NT2/D1 (cell line): ENCODE data around the gene MAP2K4.

ENCODE experiments used
- DNase-seq: peaks from one replicate; pipeline ENCODE4 v3.0.0-alpha.2; 2011; ENCODE audit warnings: low read depth, low spot score
- H3K27me3 ChIP-seq: 2 replicates; pipeline ENCODE4 v1.6.0; 2011; ENCODE audit warnings: mild to moderate bottlenecking; ENCODE audit not compliant: insufficient read length, insufficient read depth
- H3K36me3 ChIP-seq: 2 replicates; pipeline ENCODE4 v1.6.1; 2011; ENCODE audit warnings: mild to moderate bottlenecking, low read length, mixed read lengths; ENCODE audit not compliant: insufficient read depth, insufficient read length
- H3K4me1 ChIP-seq: 2 replicates; pipeline ENCODE4 v1.5.1; 2011; ENCODE audit not compliant: insufficient read depth, insufficient read length
- H3K4me3 ChIP-seq: 2 replicates; pipeline ENCODE4 v1.5.1; 2011; ENCODE audit warnings: low read depth; ENCODE audit not compliant: insufficient read length
- H3K9ac ChIP-seq: 2 replicates; pipeline ENCODE4 v1.6.0; 2011; ENCODE audit warnings: low read depth; ENCODE audit not compliant: insufficient read length
- H3K9me3 ChIP-seq: 2 replicates; pipeline ENCODE4 v1.5.1; 2011; ENCODE audit warnings: mild to moderate bottlenecking, low read length; ENCODE audit not compliant: insufficient read depth
- SUZ12 ChIP-seq: IDR thresholded peaks from 2 replicates; pipeline ENCODE4 v1.6.1; 2011; ENCODE audit not compliant: insufficient read length, insufficient read depth; ENCODE audit errors: extremely low read depth
- YY1 ChIP-seq: IDR thresholded peaks from 2 replicates; pipeline ENCODE4 v1.6.1; 2011; ENCODE audit not compliant: insufficient read length, insufficient read depth
- ZNF274 ChIP-seq: IDR thresholded peaks from 2 replicates; pipeline ENCODE4 v1.6.1; 2011; ENCODE audit warnings: mild to moderate bottlenecking, low read depth, low read length

The MAP2K4 gene

GRCh38 chr17:12040478-12040877, 19.8 kb downstream of the MAP2K4 start:
- Histone ChIP-seq H3K27me3 (no peaks in the 10 kb centered on the region), H3K9ac (no peak overlapping the region), H3K4me1 (no peaks in the 10 kb centered on the region), H3K36me3 (no peaks in the 10 kb centered on the region), H3K9me3 (no peaks in the 10 kb centered on the region), H3K4me3 (no peak overlapping the region)
- TF ChIP-seq SUZ12 (no peak), ZNF274 (no peak), YY1 (no peak)
- no peak for DNase-seq

GRCh38 chr17:12041312-12041711, 20.6 kb downstream of the MAP2K4 start:
- Histone ChIP-seq H3K4me3 (no peak overlapping the region), H3K36me3 (no peaks in the 10 kb centered on the region)
- no peak for DNase-seq

GRCh38 chr17:12043702-12044101, 23.0 kb downstream of the MAP2K4 start:
- no peak for TF ChIP-seq YY1
- TF ChIP-seq SUZ12 = no peak
- TF ChIP-seq ZNF274 = no peak
- Histone ChIP-seq H3K9me3 (no peaks in the 10 kb centered on the region), H3K4me1 (no peaks in the 10 kb centered on the region), H3K36me3 (no peaks in the 10 kb centered on the region), H3K9ac (no peak overlapping the region), H3K27me3 (no peaks in the 10 kb centered on the region), H3K4me3 (no peak overlapping the region)
- DNase-seq = no peak

More at GRCh38 chr17:12041312-12041711, 20.6 kb downstream of the MAP2K4 start:
- H3K27me3 ChIP-seq = no peaks in the 10 kb centered on the region
- TF ChIP-seq ZNF274 (no peak), YY1 (no peak), SUZ12 (no peak)
- H3K4me1 ChIP-seq = no peaks in the 10 kb centered on the region
- no peaks in the 10 kb centered on the region for H3K9me3 ChIP-seq
- H3K9ac ChIP-seq = no peak overlapping the region

GRCh38 chr17:12046786-12047185, 26.1 kb downstream of the MAP2K4 start:
- Histone ChIP-seq H3K4me3 (no peak overlapping the region), H3K36me3 (no peaks in the 10 kb centered on the region)
- TF ChIP-seq SUZ12 (no peak), ZNF274 (no peak), YY1 (no peak)

GRCh38 chr17:12047681-12048376, 27.2 kb downstream of the MAP2K4 start:
- Histone ChIP-seq H3K27me3 (no peaks in the 10 kb centered on the region), H3K9me3 (no peaks in the 10 kb centered on the region), H3K36me3 (no peaks in the 10 kb centered on the region), H3K4me3 (no peak overlapping the region), H3K9ac (no peak overlapping the region), H3K4me1 (no peaks in the 10 kb centered on the region)
- TF ChIP-seq ZNF274 (no peak), YY1 (no peak)
- no peak for DNase-seq

More at GRCh38 chr17:12046786-12047185, 26.1 kb downstream of the MAP2K4 start:
- Histone ChIP-seq H3K9me3 (no peaks in the 10 kb centered on the region), H3K27me3 (no peaks in the 10 kb centered on the region), H3K9ac (no peak overlapping the region), H3K4me1 (no peaks in the 10 kb centered on the region)
- peak; percentile 70 for DNase-seq

GRCh38 chr17:12048843-12049473, 28.3 kb downstream of the MAP2K4 start:
- Histone ChIP-seq H3K9me3 (no peaks in the 10 kb centered on the region), H3K36me3 (no peaks in the 10 kb centered on the region), H3K4me3 (no peak overlapping the region), H3K4me1 (no peaks in the 10 kb centered on the region), H3K27me3 (no peaks in the 10 kb centered on the region), H3K9ac (no peak overlapping the region)
- DNase-seq = no peak
- TF ChIP-seq ZNF274 = no peak
- no peak for TF ChIP-seq SUZ12
- no peak for TF ChIP-seq YY1

- H3K27me3 ChIP-seq = no peaks in the 10 kb centered on the region
- no peaks in the 10 kb centered on the region for H3K4me1 ChIP-seq
Measured at GRCh38 chr17:12050646-12051225, 30.1 kb downstream of the MAP2K4 start.

More at GRCh38 chr17:12050646-12051225, 30.1 kb downstream of the MAP2K4 start:
- Histone ChIP-seq H3K9me3 (no peaks in the 10 kb centered on the region), H3K4me3 (no peak overlapping the region), H3K9ac (no peak overlapping the region), H3K36me3 (peaks cover 2% of the 10 kb centered on the region)
- no peak for DNase-seq
- TF ChIP-seq YY1 (no peak), ZNF274 (no peak), SUZ12 (no peak)
